HG03469 (cell line): ENCODE data around the gene ADCY5.

Experiments used
- ATAC-seq: cut with Tn5 transposase; IDR thresholded peaks from one replicate; pipeline ENCODE4 v1.9.1; 2021; ENCODE audit warnings: mild to moderate bottlenecking, moderate library complexity, moderate number of reproducible peaks; ENCODE audit not compliant: unreplicated experiment

ADCY5 gene

GRCh38 chr3:123411340-123412040, 37.4 kb downstream of the ADCY5 start:
- ATAC-seq, result no peak

DNA sequence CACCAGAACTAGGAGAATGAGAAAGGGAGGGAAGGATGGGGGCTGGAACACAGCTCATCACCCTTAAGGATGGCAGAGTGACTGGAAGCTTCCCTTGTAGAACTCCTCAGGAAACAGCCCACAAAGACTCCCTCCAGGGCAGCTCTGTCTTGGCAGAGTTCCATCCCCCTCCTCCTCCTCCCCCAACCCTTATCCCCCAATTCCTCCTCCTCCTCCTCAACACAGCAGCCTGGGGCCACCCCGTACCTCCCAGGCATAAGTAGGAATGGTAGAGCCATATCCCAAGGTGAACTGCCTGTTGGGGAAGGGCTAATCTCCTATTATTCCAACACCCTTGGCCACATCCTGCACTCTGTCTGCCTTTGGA, 38.8 kb downstream of the ADCY5 start:
- no peak for ATAC-seq

DNA sequence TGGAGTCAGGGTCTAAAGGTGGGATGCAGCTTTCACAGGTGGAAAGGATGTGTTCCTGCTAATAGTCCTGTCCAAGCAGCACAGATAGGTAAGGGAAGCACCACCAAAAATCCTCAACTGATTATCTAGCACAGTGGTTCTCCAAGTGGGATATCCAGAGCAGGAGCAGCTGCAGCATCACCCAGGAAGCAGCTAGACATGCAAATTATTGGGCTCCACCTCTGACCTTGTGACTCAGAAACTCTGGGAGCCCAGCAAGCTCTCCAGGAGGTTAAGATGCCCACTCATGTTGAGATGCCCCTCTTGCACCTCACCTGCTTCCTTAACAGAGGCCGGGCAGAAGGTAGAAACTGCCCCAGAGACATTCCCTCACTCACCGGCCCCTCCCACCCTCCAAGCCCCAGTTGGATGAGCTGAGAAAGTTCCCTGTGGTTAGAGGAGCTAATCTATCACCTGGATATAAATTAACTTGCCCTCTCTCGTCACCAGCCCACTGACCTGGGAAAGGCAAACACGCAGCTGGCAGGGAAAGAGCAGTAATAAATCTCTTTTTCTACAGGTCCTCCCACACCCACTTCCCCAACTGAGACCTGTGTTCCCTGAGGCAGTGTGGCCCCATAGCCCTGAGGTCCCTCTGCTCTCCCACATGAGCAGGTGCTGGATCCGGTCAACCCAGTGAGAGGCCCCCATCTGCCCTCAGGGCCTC, 39.3 kb downstream of the ADCY5 start:
- no peak for ATAC-seq

DNA sequence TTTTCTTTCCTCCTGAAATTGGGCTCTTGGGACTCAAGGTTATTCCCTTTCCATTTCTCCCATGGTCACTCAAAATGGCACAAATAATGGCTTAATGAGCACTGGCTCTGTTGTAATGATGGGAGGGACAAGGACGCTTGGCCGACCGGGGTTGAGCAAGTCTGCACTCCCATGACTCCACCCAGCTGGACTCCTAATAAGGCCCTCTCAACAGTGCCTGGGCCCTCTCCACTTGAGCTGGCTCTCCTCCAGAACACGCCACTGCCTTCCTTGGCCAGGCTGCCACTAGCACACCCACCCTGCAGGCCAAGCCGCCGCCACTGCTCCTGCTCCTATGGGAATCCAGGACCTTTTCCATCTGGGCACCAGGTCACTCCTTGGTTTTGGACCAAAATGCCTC, 42.3 kb downstream of the ADCY5 start:
- no peak for ATAC-seq

GRCh38 chr3:123405936-123406510, 42.9 kb downstream of the ADCY5 start:
- ATAC-seq, result no peak

- ATAC-seq, result no peak
Measured at GRCh38 chr3:123405021-123405420, 43.9 kb downstream of the ADCY5 start.

DNA sequence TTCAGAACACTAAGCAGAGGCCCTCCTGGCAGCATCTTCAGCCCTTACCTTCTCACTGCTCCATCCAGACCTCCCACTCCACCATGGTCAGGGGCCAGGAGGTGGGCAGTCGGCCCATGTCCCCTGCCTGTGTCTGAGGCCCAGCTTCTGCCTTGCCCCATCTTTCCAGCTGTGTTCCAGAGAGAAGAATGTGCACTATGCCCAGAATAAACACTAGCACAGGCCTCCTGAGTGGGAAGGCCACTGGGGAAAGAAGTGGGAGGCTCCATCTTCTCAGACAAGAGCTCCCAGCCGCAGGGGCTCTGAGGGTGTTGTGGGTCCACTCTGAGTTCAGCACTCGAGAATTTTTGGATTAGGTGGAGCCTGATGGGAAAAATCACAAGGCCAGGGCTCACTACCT, 44.5 kb downstream of the ADCY5 start:
- ATAC-seq, result no peak

- ATAC-seq, result no peak
Measured at GRCh38 chr3:123401836-123402530, 46.9 kb downstream of the ADCY5 start.

- ATAC-seq, result no peak
Measured at GRCh38 chr3:123400169-123400568, 48.7 kb downstream of the ADCY5 start.

GRCh38 chr3:123399653-123400052, 49.2 kb downstream of the ADCY5 start:
- no peak for ATAC-seq

- no peak for ATAC-seq
Measured at GRCh38 chr3:123397921-123398785, 50.7 kb downstream of the ADCY5 start.

GRCh38 chr3:123397050-123397590, 51.8 kb downstream of the ADCY5 start:
- ATAC-seq, result no peak

DNA sequence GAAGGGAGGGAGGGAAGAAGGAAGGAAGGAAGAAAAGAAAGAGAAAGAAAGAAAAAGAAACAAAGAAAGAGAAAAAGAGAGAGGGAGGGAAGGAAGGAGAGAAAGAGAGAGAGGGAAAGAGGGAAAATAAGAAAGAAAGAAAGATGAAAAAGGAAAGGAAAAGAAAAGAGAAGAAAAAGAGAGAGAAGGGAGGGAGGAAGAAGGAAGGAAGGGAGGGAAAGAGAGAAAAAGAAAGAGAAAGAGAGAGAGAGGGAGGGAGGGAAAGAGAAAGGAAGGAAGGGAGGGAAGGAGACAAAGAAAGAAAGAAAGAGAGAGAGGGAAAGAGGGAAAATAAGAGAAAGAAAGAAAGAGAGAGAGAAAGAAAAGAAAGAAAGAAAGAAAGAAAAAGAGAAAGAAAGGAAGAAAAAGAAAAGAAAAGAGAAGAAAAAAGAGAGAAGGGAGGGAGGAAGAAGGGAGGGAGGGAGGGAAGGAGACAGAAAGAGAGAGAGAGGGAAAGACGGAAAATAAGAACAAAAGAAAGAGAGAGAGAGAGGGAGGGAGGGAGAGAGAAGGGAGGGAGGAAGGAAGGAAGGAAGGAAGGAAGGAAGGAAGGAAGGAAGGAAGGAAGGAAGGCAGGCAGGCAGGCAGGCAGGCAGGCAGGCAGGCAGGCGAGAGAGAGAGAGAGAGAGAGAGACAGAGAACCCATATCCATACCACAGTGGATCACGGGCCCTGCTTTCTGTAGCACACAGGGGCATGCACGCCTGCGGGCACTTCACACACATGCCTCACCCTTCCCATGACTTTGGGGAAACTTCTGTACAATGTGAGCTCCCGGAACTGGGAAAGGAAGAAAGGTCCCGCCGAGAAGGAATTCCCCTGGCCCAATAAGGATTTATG, 52.5 kb downstream of the ADCY5 start:
- ATAC-seq, result no peak

DNA sequence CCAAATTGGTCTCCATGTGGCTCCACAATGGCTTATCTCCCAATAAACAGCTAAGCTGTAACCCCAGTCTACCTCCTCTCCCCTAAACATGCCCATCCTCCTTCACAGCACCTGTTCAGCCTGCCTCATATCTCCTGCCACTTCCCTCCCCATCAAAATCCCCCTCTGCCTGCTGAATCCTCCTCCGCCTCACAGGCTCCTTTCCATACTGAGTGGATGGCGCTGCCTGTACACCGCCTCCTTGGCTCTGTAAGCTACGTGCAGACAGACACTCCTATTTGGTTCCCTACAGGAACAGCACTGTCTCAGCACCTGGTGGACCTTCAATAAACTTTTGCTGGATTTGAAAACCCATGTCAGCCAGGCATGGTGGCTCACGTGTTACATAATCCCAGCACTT, 53.7 kb downstream of the ADCY5 start:
- ATAC-seq, result no peak

DNA sequence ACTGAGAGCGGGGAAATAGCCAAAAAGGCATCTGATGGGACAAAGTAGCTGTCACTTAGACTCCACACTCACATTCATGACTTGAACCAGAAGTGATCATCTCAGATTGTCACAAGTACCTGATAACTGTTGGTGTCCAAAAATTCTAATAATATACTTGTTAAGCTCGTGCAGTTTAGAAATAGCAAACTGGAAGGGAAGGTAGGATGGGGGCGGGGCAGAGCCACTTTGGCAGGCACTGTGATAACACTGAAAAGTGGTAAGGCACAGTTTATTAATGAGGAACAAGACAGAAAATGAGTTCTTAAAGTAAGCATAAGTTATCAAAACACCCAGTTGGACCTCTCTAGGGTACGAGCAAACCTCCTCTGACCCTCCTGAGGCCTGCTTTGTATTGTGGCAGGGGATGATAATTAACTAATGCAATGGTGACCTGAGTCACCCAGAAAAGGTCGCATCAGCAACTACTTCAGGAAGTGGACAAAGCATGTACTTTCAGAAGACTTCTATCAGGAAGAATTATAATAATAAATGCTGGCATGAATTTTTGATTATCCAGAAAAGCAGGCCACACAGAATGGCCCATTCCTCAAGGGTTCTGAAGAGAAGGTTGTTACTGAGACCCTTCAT, 54.4 kb downstream of the ADCY5 start:
- no peak for ATAC-seq

DNA sequence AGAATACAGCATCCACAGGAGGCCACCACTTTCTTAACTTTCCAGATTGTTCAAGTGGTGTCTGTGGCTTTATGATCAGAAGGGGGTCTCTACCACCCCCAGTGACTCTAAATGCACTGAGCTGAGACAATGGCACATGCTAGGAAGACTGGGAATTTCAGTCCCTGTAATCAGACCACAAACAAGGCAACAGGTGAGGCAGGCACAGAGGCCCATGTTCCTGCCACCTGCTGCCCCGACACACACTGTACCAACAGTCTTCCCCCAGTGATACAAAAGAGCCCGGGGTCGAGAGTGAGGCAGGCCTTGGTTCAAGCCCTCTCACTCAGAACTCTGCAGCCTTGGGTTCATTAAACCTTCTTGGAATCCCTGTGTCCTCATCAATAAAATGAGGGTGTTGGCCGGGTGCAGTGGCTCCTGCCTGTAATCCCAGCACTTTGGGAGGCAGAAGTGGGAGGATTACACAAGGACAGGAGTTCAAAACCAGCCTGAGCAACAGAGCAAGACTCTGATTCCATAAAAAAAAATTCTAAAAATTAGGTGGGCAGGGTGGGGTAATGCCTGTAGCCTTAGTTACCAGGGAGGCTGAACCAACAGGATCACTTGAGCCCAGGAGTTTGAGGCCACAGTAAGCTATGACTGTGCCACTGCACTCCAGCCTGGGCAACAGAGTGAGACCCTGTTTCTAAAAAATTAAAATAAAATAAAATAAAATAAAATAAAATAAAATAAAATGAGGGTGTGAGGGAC, 55.8 kb downstream of the ADCY5 start:
- no peak for ATAC-seq

- ATAC-seq, result no peak
Measured at GRCh38 chr3:123392368-123392767, 56.5 kb downstream of the ADCY5 start.

DNA sequence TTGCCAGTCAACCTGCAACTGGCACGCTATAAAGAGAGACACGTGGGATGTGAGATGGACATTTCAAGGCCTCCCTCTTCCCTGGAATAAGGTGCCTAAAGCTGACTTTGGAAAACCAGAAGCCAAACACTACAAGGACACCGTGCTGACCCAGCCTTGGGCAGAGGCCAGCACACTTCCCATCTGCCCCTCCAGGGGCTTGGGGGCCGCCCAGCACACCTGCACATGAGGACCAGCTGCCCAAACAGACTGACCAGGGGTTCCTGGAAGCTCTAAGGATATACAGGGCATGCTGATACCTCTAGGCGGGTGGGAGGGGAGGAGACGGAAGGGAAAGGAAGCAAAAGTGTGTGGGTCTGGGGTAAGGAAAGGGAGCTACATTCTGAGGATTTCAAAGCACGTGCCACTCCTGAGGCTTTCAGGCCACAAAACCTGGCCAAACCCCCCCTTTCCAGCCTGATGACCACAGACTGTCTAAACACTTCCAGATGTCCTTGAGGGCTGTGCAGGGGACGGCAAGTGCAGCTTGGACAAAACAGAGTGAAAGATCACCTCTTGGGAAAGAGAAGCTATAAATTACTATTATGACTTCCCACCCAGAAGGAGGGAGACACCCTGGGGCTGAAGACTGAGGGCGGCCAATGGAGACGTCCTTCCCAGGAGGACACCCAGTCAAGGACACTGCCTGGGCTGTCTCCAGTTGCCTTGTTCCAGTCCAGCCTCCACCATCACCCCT, 57.9 kb downstream of the ADCY5 start:
- no peak for ATAC-seq
